VCaP (cell line): ENCODE data around the gene CAPN12.

ENCODE experiments used
- H3K27ac ChIP-seq: fragments of 450-650 bp; 2 replicates; pipeline ENCODE4 v1.5.1; 2017
- TF ChIP-seq, protein P1 (sequence below): fragments of 450-650 bp; conservative IDR thresholded peaks from 2 replicates; pipeline ENCODE4 v1.5.1; 2017; ENCODE audit warnings: mild to moderate bottlenecking, moderate library complexity

CAPN12 gene

DNA sequence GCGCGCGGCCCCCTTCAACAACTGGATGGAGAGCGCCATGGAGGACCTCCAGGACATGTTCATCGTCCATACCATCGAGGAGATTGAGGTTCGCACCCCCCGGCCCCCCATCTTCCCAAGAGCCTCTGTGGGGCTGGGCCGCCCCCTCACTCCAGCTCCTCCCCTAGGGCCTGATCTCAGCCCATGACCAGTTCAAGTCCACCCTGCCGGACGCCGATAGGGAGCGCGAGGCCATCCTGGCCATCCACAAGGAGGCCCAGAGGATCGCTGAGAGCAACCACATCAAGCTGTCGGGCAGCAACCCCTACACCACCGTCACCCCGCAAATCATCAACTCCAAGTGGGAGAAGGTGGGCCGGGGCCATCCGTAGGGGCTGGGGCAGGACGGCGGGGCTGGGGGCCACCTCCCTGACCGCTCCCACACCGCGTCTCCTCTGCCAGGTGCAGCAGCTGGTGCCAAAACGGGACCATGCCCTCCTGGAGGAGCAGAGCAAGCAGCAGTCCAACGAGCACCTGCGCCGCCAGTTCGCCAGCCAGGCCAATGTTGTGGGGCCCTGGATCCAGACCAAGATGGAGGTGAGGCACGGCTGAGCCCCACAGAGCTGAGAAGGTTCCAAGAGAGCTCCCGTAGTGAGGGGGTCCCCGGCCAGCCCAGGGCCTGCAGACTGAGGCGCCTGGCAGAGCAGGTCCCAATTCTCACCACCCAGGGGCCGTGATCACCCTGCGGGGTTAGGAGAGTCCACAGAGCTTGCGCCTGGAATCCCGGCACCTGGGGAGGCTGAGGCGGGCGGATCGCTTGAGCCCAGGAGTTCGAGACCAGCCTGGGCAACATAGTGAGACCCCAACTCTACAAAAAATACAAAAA is 20.1 kb downstream of the CAPN12 start:
- no peak overlapping the region for H3K27ac ChIP-seq
- TF ChIP-seq, protein P1, sequence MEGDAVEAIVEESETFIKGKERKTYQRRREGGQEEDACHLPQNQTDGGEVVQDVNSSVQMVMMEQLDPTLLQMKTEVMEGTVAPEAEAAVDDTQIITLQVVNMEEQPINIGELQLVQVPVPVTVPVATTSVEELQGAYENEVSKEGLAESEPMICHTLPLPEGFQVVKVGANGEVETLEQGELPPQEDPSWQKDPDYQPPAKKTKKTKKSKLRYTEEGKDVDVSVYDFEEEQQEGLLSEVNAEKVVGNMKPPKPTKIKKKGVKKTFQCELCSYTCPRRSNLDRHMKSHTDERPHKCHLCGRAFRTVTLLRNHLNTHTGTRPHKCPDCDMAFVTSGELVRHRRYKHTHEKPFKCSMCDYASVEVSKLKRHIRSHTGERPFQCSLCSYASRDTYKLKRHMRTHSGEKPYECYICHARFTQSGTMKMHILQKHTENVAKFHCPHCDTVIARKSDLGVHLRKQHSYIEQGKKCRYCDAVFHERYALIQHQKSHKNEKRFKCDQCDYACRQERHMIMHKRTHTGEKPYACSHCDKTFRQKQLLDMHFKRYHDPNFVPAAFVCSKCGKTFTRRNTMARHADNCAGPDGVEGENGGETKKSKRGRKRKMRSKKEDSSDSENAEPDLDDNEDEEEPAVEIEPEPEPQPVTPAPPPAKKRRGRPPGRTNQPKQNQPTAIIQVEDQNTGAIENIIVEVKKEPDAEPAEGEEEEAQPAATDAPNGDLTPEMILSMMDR: no peak

DNA sequence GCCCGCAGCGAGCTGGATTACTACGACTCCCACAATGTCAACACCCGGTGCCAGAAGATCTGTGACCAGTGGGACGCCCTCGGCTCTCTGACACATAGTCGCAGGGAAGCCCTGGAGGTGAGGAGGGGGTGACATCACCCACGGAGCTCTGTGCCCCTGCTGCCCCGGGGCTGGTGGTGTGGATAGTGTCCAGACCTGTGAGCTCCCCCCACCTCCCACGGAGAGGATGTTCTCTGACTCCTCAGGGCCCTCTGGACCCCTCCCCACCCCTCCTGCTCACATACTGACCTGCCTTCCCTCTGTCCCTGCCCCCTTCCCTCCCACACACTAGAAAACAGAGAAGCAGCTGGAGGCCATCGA is 20.7 kb downstream of the CAPN12 start:
- TF ChIP-seq, protein P1: no peak
- H3K27ac ChIP-seq: no peak overlapping the region

DNA sequence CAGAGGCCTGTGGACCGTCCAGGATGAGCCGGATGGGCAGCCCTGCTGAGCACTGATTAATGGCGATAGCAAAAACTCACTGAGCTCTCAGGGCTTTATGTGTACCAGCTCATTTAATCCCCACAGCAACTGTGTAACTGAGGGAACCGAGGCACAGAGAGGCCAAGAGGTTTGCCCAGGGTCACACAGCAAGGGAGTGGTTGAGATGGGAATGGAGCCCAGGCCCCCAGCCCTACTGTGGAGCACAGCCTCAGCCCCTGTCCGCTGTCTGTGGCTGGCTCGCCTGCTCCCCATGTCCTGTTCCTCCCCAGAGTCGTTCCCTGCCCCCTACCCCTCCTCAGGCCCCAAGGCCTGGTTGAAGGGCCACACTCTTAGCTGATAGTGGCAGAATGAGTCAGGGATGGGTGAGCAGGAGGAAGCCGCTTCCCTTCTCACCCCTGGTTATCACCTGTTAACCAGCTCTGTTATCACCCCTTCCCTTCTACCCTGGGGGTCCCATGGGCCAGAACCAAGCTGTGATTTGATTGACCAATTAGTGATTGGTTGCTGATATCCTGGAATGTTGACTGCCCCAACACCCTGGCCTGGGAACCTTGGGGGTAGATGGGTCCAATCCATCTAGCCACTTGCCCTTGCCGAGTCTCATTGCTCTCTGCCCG is 21.2 kb downstream of the CAPN12 start:
- TF ChIP-seq, protein P1: no peak
- no peak overlapping the region for H3K27ac ChIP-seq

DNA sequence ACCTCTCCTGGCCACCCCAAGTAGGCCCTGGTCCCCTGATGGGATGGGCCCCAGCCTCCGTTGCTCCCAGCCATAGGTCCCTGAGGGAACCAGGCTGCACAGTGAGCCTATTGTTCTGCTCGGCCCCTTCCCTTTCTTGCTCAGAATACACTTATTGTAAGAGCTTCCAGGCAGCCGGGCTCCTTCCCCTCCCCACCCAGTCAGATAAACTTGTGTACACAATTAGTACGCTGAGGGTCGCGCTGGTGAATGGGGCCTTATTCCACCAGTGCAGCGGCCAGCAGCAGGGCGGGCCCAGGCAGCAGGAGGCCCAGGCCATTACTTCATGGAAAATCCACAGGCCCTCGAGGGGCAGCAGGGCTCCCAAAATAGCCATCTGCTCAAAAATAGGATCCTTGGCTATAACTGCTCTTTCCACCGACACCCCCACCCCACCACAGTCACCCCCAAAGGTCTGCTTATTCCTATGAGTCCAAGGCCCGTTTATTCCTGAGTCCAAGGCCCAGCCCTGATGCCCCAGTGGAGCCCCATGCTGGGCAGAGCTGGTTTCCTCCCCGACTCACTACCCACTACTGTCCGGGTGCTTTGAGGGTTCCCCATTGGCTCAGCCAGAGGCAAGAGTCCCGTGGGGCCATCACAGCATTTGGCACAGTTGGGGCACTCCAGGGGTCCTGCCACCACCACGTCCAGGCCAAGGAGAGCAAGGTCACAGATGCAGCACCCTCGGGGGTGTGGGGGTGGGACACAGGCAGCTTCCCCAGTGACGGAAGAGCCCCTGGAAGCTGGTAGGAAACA is 22.1 kb downstream of the CAPN12 start:
- TF ChIP-seq, protein P1: no peak
- no peak overlapping the region for H3K27ac ChIP-seq

DNA sequence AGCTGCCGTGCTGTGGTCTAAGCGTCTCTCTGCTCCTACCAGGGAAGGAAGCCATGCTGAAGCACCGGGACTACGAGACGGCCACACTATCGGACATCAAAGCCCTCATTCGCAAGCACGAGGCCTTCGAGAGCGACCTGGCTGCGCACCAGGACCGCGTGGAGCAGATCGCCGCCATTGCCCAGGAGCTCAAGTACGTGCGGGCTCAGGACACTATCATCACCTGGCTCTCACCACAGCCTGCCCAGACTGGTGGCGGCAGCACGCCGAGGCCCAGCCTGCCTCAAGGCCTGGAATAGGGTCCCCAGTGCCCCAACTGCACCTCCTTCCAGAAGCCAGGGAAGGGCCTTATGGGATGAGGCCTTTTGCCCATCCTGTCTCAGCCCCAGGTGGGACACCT is 22.8 kb downstream of the CAPN12 start:
- H3K27ac ChIP-seq: no peak overlapping the region
- TF ChIP-seq, protein P1: no peak

DNA sequence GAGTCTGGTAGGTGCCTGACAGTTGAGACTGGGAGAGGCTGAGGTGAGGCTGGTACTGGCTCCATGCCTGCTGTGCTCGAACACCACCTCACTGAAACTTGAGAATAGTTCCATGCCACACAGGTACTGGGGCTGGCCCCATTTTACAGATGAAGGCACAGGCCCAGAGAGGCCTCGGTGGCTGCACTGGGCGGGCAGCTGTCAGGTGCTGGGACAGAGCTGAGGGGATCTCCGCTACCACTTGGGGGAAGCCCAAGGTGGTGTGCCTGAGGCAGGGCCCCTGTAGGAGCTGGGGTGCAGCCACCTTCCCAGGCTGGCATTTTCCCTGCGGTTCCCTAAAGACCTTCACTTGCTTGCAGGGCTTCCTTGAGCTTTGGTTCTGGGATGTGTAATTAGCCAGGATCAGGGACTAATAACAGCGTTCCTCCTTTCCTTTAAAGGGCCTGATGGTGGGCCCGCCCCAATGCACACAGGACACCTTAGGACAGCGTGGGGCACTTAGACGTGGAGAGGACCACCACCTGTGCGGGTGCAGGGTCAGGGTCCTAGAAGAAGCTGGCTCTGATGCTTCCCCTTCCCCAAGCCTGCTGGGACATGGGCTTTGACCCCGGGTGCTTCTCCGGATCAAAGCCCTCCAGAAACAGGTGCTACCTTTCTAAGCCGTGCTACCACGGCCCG is 23.6 kb downstream of the CAPN12 start:
- TF ChIP-seq, protein P1: no peak
- no peak overlapping the region for H3K27ac ChIP-seq
